Mucosa of descending colon (tissue), 3 donors: ENCODE results near the gene TUB. TPM values are rescaled to one million over a fixed set of nuclear protein-coding genes. Genes with fewer than 3 reads are reported as not detected.
A peak's percentile ranks its signal among the peaks of the same experiment; 100 is the strongest.

ENCODE experiments used
- ATAC-seq: fragments of 200-7000 bp; cut with Tn5 transposase; one replicate; pipeline ENCODE4 v1.9.1; 2020; ENCODE audit warnings: mild to moderate bottlenecking, moderate library complexity
- DNase-seq, 3 donors: peaks; one replicate each; pipeline ENCODE4 v3.0.0-alpha.2; 2020
- H3K36me3 ChIP-seq: fragments of 200-600 bp; one replicate; pipeline ENCODE4 v1.8.0; 2021; ENCODE audit warnings: low read depth, mild to moderate bottlenecking
- H3K4me1 ChIP-seq: fragments of 200-600 bp; one replicate; pipeline ENCODE4 v1.8.0; 2021; ENCODE audit warnings: low read depth, mild to moderate bottlenecking
- H3K4me3 ChIP-seq: fragments of 200-600 bp; one replicate; pipeline ENCODE4 v1.8.0; 2021; ENCODE audit warnings: mild to moderate bottlenecking
- H3K9me3 ChIP-seq: fragments of 200-600 bp; one replicate; pipeline ENCODE4 v1.8.0; 2021; ENCODE audit warnings: mild to moderate bottlenecking
- CTCF ChIP-seq: fragments of 200-600 bp; IDR thresholded peaks from one replicate; pipeline ENCODE4 v1.8.0; 2022; ENCODE audit warnings: antibody characterized with exemption, mild to moderate bottlenecking
- intact Hi-C, 2 donors: fragments of 100-400 bp; cut with DNase I in 1 of 2; cut with micrococcal nuclease in 1 of 2; formaldehyde crosslinking; loops; one replicate each; pipeline versions ENCODE4 v1.11.0 to v1.11.1; 2022; cut with DNase I, micrococcal nuclease
- total RNA-seq, 3 donors: library from RNA; stranded (reverse); fragmentation: NEBNext Ultra II Directional in 2 of 3; extraction: Animal tissue kit (Norgen Biotek cat#: 25700) in 2 of 3; gene quantifications; one replicate each; pipeline versions ENCODE4 v1.2.1 to v1.2.4, GENCODE V29; 2021 to 2023
- donor health status: DM: no; HTN: no; CAD: no; lungs with moderate emphysema.
- donor health status: DM: no; HTN: no; CAD: no.
- donor health status: DM: no; HTN: yes; CAD: no.

Gene TUB
- total RNA-seq, 3 donors from 2014 or later, result 0.58 to 10.4 (median 1.8) TPM

- intact Hi-C loops, result no loop called here
- peak; percentile 77 for TF ChIP-seq CTCF
Measured at GRCh38 chr11:8033305-8034105, 47.5 kb upstream of the TUB start.

GRCh38 chr11:8034106-8034585, 46.9 kb upstream of the TUB start:
- intact Hi-C loops, result no loop called here
- Histone ChIP-seq H3K9me3 (no peaks in the 10 kb centered on the region), H3K4me3 (no peak overlapping the region), H3K36me3 (no peaks in the 10 kb centered on the region), H3K4me1 (no peaks in the 10 kb centered on the region)
- ATAC-seq (no peak), DNase-seq (no peak)
- TF ChIP-seq CTCF, result no peak

More at GRCh38 chr11:8033305-8034105, 47.5 kb upstream of the TUB start:
- Histone ChIP-seq H3K36me3 (no peaks in the 10 kb centered on the region), H3K4me3 (no peak overlapping the region), H3K9me3 (no peaks in the 10 kb centered on the region), H3K4me1 (no peaks in the 10 kb centered on the region)
- DNase-seq, result peak; percentile 62 to 76 (median 66)
- peak; percentile 85 for ATAC-seq

GRCh38 chr11:8034604-8035190, 46.3 kb upstream of the TUB start:
- ATAC-seq, result no peak
- H3K4me3 ChIP-seq, result no peak overlapping the region
- intact Hi-C loops, result loop anchor here in 1 of 2 donors (5.0 kb wide), 1 partner anchor 58 kb away; no protein-coding TSS in a partner anchor
- DNase-seq, result no peak
- H3K9me3 ChIP-seq, result no peaks in the 10 kb centered on the region
- no peak for TF ChIP-seq CTCF
- no peaks in the 10 kb centered on the region for H3K36me3 ChIP-seq
- no peaks in the 10 kb centered on the region for H3K4me1 ChIP-seq

GRCh38 chr11:8035200-8035855, 45.7 kb upstream of the TUB start:
- intact Hi-C loops, result loop anchor here in 1 of 2 donors (5.0 kb wide), 1 partner anchor 57 kb away; no protein-coding TSS in a partner anchor
- no peaks in the 10 kb centered on the region for H3K9me3 ChIP-seq
- no peak for DNase-seq

More at GRCh38 chr11:8035200-8035855, 45.7 kb upstream of the TUB start:
- H3K4me1 ChIP-seq, result no peaks in the 10 kb centered on the region
- H3K36me3 ChIP-seq, result no peaks in the 10 kb centered on the region
- H3K4me3 ChIP-seq, result no peak overlapping the region
- no peak for TF ChIP-seq CTCF
- no peak for ATAC-seq
